NCI-H748 (cell line): ENCODE measurements around the gene SCRN2.
A peak's percentile ranks its signal among the peaks of the same experiment; 100 is the strongest.

Experiments
- DNase-seq: peaks from one replicate; lab custom pipeline; 2025; ENCODE audit not compliant: unreplicated experiment; lab: John Stamatoyannopoulos, UW

SCRN2 gene

DNA sequence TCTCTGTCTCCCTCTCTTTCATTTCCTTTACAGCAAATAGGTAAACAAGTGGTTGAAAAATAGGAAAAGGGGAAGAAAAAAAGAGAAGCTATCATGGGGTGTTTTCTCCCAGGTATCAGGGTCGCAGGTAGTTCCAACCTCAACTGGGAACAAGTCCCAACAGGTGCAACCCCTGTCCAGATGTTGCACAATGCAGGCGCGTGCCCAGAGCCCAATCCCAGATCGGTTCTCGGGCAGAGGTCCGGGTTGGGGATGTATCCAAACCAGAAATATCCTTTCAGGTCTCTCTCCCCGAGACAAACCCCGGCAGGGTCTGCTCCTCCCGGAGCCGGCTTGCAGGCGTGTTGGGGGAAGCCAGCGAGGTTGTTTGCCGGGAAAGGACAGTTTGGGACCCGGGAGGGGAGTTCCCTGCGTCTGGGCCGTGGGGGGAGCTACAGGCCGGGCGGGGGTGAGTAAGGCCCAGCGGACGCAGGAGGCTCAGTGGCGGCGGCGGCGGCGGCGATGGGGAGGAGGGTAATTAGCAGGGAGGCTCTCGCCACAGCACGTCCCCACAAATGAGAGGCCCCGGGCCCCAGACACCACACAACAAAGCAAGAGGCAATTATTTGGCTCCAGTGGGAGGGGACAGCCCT, 31.1 kb upstream of the SCRN2 start:
- peak; percentile 19 for DNase-seq

GRCh38 chr17:47871048-47871447, 30.0 kb upstream of the SCRN2 start:
- no peak for DNase-seq

GRCh38 chr17:47870056-47870455, 29.0 kb upstream of the SCRN2 start:
- no peak for DNase-seq

DNA sequence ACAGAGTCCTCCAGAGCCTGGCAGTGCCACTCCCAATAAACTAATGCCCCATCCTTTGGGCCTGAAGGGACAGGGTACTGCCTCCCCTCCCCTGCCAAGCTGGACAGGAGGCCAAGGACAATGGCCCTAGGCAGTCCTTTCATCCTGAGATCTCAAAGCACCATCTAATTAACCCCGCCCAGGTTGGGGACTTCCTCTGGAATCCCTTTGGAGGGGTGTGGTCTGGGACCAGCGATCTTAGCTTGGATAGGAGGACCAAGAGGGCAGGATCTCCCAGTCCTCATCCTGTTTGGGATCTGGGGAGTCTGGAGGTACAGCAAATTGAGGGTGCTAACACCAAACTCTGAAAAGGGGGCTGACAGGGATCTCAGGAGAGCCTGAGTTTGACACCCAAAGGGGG, 28.0 kb upstream of the SCRN2 start:
- DNase-seq = peak; percentile 18

GRCh38 chr17:47867813-47868533, 26.9 kb upstream of the SCRN2 start:
- DNase-seq = no peak

DNA sequence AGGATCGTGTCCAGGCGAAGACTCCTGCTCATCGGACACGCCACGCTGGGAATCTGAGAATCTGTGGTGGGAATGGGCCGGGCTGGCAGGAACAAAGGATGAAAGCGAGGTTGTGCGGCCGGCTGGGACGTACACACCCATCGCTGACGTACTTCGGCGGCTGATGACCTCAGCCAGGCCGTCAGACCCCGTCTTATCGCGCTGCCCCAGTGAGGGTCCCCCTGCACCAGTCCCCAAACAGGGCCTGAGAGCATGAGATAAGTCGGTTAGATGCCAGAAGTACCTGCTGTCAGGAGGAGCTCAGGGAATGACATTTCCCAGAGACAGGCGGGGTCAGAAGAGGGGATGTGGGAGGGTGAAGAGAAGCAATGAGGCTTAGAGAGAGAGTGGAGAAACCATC, 25.9 kb upstream of the SCRN2 start:
- DNase-seq = no peak

DNA sequence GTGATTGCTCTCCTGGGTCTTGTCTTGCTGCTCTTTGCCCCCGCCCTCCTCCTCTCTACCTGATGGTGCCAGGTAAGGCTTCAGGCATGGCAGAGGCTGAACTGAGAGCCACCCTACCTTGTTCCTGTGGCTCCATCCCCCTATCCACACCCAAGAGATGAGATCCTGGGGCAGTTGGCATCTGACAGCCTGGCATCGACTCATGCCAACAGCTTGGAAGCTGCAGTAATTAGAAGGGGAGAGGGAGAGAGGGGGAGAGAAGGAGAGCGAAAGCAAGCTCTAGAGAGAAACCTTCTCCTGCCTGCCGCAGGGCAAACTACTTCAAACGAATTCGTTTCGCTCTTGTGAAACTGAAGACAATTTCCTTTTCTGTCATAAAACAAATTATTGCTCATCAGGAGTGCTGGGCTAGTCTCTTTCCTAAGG, 23.7 kb upstream of the SCRN2 start:
- DNase-seq = no peak

DNA sequence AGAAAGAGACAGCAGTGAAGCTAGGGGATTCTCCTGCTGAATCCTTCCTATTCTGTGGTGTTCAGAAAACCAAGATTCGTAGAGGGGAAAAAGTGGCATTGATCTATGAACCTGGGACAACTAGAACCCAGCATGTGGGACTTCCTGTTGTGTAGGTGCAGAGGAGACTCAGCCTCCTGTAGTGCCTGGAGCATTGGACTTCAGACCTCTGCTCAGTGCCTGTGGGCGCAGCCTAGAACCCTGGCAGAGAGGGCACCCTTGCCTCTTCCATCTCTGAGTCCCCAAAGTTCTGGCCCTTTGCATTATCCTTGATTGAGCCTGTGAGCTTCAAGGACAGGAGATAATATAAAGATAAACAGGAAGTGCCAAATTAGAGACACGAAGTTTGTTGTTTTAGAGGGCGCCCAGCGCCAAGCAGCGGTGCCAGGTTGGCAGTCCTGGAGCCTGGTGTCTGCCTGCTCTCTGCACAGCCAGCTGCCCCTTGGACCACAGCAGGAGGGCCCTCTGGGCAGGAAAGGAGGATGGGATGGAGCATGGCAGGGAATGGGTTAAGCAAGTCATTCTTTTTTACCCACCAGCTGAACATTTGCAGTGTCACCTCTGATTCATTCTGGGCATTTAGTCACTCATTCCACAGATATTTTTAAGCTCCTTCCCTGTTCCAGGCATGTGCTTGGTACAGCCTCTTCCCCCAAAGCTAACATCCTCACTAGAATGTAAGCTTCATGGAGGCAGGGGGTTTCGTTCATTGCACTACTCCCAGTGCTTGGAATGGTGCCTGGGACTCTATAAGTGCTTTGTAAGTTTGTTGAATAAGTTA, 21.8 kb upstream of the SCRN2 start:
- peak; percentile 20 for DNase-seq

DNA sequence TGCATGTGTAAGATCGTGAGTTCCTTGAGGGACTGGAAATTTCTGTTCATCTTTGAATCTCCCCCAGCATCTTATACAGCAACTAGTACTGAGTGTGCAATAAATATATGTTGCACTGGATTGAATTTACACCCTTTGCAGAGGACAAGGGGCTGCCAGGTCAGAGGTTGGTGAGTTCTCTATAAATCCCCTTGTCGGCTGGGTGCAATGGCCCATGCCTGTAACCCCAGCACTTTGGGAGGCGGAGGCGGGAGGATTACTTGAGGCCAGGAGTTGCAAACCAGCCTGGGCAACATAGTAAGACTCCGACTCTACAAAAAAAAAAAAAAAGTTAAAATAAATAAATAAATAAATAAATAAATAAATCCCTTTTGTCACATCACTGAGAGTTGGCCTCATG, 19.3 kb upstream of the SCRN2 start:
- DNase-seq = no peak

GRCh38 chr17:47857551-47858455, 16.7 kb upstream of the SCRN2 start:
- no peak for DNase-seq

GRCh38 chr17:47856830-47857229, 15.8 kb upstream of the SCRN2 start:
- DNase-seq = no peak

DNA sequence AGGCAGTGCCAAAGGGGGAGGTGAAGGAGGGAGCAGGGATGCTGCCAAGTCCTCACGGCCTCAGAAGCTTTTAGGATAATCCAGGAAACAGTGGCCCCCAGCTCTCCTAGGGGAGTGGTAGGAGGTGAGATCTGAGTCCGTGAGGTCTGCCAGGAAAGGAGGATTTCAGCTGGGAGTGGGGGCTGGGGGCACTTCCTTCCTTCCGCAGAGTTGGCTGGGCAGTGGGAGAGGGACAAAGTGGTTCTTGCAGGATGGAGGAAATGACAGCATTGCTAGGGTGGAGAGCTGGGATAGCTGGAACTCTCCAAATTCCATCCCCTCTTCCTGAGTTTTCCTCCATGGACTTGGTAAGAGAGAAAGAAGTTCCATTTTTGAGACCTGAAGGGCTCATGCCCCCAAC, 14.7 kb upstream of the SCRN2 start:
- DNase-seq = no peak

GRCh38 chr17:47853616-47854015, 12.5 kb upstream of the SCRN2 start:
- no peak for DNase-seq

- DNase-seq = no peak
Measured at GRCh38 chr17:47852113-47852949, 11.3 kb upstream of the SCRN2 start.

DNA sequence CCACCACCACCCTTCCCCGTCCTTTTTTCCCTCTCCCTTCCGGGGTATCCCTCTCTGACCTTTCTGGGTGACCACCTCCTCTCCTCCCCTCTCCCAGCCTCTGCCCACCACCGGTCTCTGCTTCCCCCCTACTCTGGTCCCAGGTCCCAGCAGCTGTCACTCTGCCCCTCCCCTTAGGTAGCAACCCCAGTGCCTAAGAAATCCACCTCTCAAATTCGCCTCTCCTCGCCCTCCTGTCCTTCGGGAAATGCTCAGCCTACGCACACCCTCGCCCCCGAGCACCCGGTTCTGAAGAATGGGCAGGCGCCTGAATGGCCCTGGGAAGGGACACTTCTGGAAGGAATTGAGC, 10.7 kb upstream of the SCRN2 start:
- DNase-seq = no peak

GRCh38 chr17:47850692-47851573, 9.9 kb upstream of the SCRN2 start, which contains the start of gene SP6:
SP6 (minus strand) TSS chr17:47851163; CDS start chr17:47848429, 2,734 bp downstream.
- peak; percentile 85 for DNase-seq

GRCh38 chr17:47850373-47850691, 9.3 kb upstream of the SCRN2 start:
- no peak for DNase-seq

DNA sequence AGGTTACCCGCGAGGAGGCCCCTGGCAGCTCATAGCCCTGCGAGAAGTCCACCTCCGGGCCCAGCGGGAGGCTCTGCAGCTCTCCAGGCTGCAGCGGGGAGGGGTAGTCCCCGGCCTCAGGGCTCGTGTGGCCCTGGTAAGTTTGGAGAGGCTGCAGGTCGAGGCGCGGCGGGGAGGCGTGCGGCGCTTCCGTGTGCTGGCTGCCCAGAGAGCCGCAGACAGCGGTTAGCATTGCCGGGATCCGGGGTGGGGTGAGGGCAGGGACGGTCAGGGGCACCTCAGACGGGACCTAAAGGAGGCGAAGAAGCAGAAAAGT, 7.1 kb upstream of the SCRN2 start:
- no peak for DNase-seq
